GM21576 (cell line): ENCODE results near the gene PSEN1.
"Not testable (repeated sequence)": the region's sequence is repeated elsewhere in the genome, so short reads cannot be mapped to it uniquely, and the experiment has no call there.

Experiments
- ATAC-seq: cut with Tn5 transposase; IDR thresholded peaks from one replicate; pipeline ENCODE4 v1.9.1; 2021; ENCODE audit warnings: mild to moderate bottlenecking, moderate library complexity; ENCODE audit not compliant: unreplicated experiment

Gene PSEN1

GRCh38 chr14:73162251-73162650 lies 25.9 kb downstream of the PSEN1 start:
- no peak for ATAC-seq

- no peak for ATAC-seq
Observed at GRCh38 chr14:73166399-73166798, 30.1 kb downstream of the PSEN1 start.

GRCh38 chr14:73167727-73168126 lies 31.4 kb downstream of the PSEN1 start:
- ATAC-seq, result no peak

GRCh38 chr14:73168274-73168673 lies 32.0 kb downstream of the PSEN1 start:
- ATAC-seq, result no peak

GRCh38 chr14:73168691-73169090 lies 32.4 kb downstream of the PSEN1 start:
- ATAC-seq, result no peak

GRCh38 chr14:73169855-73170254 lies 33.5 kb downstream of the PSEN1 start:
- ATAC-seq, result not testable (repeated sequence)

GRCh38 chr14:73170686-73171085 lies 34.4 kb downstream of the PSEN1 start:
- no peak for ATAC-seq

- no peak for ATAC-seq
Observed at GRCh38 chr14:73172500-73172899, 36.2 kb downstream of the PSEN1 start.

GRCh38 chr14:73173092-73173735 lies 36.9 kb downstream of the PSEN1 start:
- no peak for ATAC-seq

- ATAC-seq, result no peak
Observed at GRCh38 chr14:73176685-73177084, 40.4 kb downstream of the PSEN1 start.

- no peak for ATAC-seq
Observed at GRCh38 chr14:73180385-73180805, 44.1 kb downstream of the PSEN1 start.

GRCh38 chr14:73180969-73181368 lies 44.7 kb downstream of the PSEN1 start:
- not testable (repeated sequence) for ATAC-seq

- ATAC-seq, result no peak
Observed at GRCh38 chr14:73188501-73188911, 52.2 kb downstream of the PSEN1 start.

GRCh38 chr14:73189651-73190050 lies 53.3 kb downstream of the PSEN1 start:
- ATAC-seq, result no peak

- no peak for ATAC-seq
Observed at GRCh38 chr14:73191441-73191840, 55.1 kb downstream of the PSEN1 start.

- not testable (repeated sequence) for ATAC-seq
Observed at GRCh38 chr14:73194306-73194705, 58.0 kb downstream of the PSEN1 start.

GRCh38 chr14:73198253-73198652 lies 61.9 kb downstream of the PSEN1 start:
- ATAC-seq, result no peak

- ATAC-seq, result no peak
Observed at GRCh38 chr14:73203527-73203926, 67.2 kb downstream of the PSEN1 start.

- no peak for ATAC-seq
Observed at GRCh38 chr14:73207615-73208014, 71.3 kb downstream of the PSEN1 start.

GRCh38 chr14:73208390-73208789 lies 72.1 kb downstream of the PSEN1 start:
- ATAC-seq, result no peak

- no peak for ATAC-seq
Observed at GRCh38 chr14:73208846-73209245, 72.5 kb downstream of the PSEN1 start.

GRCh38 chr14:73209953-73210352 lies 73.6 kb downstream of the PSEN1 start:
- no peak for ATAC-seq
